Neural cell (in vitro differentiated cells): ENCODE results near the gene SLC1A3.

Experiments used
- EP300 ChIP-seq: fragments of 450-650 bp; conservative IDR thresholded peaks from 2 replicates; pipeline ENCODE4 v1.6.1; 2014; ENCODE audit warnings: antibody characterized with exemption, mild to moderate bottlenecking, moderate library complexity; ENCODE audit not compliant: poor library complexity, severe bottlenecking
- EZH2 ChIP-seq: fragments of 200-600, 300-800 bp; shearing (Covaris generic), sonication (generic); IDR thresholded peaks from 2 replicates; pipeline ENCODE4 v1.6.1; 2014; ENCODE audit warnings: antibody characterized with exemption, low read length, borderline replicate concordance, mild to moderate bottlenecking; ENCODE audit not compliant: insufficient read depth, poor library complexity, severe bottlenecking
- POLR2AphosphoS5 ChIP-seq: IDR thresholded peaks from 2 replicates; pipeline ENCODE4 v1.6.1; 2012
- RAD21 ChIP-seq: fragments of 450-650 bp; conservative IDR thresholded peaks from 2 replicates; pipeline ENCODE4 v1.6.1; 2014; ENCODE audit warnings: antibody characterized with exemption, mild to moderate bottlenecking, moderate library complexity
- SMC3 ChIP-seq: fragments of 450-650 bp; conservative IDR thresholded peaks from 2 replicates; pipeline ENCODE4 v1.6.1; 2014; ENCODE audit warnings: antibody characterized with exemption, mild to moderate bottlenecking, moderate library complexity; ENCODE audit not compliant: poor library complexity
- TAF1 ChIP-seq: IDR thresholded peaks from 2 replicates; pipeline ENCODE4 v1.6.1; 2012; ENCODE audit warnings: low read depth
- TF ChIP-seq, protein P1 (sequence below): fragments of 450-650 bp; IDR thresholded peaks from 2 replicates; pipeline ENCODE4 v1.5.1; 2014; ENCODE audit warnings: antibody characterized with exemption, mild to moderate bottlenecking, moderate library complexity; ENCODE audit not compliant: poor library complexity, severe bottlenecking
- TF ChIP-seq, protein P2 (sequence below): IDR thresholded peaks from 2 replicates; pipeline ENCODE4 v1.6.1; 2012; ENCODE audit warnings: borderline replicate concordance

DNA sequence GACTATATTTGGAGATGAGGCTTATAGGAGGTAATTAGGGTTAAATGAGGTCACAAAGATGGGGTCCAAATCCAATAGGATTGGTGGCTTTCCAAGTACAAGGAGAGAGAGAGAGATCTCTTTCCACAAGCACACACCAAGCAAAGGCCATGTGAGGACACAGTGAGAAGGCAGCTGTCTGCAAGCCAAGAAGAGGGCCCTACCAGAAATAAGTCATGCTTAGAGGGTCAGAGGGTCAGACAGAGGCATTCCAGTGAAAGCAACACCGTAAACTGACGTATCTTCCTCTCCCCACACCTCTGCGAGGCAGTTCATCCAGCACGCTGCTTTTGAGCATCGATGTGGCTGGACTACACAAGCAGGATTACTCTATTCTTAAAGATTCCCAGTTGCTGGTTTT is 87.9 kb downstream of the SLC1A3 start:
- TF ChIP-seq, protein P1, sequence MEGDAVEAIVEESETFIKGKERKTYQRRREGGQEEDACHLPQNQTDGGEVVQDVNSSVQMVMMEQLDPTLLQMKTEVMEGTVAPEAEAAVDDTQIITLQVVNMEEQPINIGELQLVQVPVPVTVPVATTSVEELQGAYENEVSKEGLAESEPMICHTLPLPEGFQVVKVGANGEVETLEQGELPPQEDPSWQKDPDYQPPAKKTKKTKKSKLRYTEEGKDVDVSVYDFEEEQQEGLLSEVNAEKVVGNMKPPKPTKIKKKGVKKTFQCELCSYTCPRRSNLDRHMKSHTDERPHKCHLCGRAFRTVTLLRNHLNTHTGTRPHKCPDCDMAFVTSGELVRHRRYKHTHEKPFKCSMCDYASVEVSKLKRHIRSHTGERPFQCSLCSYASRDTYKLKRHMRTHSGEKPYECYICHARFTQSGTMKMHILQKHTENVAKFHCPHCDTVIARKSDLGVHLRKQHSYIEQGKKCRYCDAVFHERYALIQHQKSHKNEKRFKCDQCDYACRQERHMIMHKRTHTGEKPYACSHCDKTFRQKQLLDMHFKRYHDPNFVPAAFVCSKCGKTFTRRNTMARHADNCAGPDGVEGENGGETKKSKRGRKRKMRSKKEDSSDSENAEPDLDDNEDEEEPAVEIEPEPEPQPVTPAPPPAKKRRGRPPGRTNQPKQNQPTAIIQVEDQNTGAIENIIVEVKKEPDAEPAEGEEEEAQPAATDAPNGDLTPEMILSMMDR, result no peak
- TF ChIP-seq RAD21 (no peak), POLR2AphosphoS5 (no peak), EZH2 (no peak), SMC3 (no peak), TAF1 (no peak), EP300 (no peak)
- TF ChIP-seq, protein P2, sequence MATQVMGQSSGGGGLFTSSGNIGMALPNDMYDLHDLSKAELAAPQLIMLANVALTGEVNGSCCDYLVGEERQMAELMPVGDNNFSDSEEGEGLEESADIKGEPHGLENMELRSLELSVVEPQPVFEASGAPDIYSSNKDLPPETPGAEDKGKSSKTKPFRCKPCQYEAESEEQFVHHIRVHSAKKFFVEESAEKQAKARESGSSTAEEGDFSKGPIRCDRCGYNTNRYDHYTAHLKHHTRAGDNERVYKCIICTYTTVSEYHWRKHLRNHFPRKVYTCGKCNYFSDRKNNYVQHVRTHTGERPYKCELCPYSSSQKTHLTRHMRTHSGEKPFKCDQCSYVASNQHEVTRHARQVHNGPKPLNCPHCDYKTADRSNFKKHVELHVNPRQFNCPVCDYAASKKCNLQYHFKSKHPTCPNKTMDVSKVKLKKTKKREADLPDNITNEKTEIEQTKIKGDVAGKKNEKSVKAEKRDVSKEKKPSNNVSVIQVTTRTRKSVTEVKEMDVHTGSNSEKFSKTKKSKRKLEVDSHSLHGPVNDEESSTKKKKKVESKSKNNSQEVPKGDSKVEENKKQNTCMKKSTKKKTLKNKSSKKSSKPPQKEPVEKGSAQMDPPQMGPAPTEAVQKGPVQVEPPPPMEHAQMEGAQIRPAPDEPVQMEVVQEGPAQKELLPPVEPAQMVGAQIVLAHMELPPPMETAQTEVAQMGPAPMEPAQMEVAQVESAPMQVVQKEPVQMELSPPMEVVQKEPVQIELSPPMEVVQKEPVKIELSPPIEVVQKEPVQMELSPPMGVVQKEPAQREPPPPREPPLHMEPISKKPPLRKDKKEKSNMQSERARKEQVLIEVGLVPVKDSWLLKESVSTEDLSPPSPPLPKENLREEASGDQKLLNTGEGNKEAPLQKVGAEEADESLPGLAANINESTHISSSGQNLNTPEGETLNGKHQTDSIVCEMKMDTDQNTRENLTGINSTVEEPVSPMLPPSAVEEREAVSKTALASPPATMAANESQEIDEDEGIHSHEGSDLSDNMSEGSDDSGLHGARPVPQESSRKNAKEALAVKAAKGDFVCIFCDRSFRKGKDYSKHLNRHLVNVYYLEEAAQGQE, result no peak
